T-cell (primary cell): ENCODE results near the gene CEACAM16. TPM values are rescaled to one million over a fixed set of nuclear protein-coding genes. Genes with fewer than 3 reads are reported as not detected.

Experiments
- ATAC-seq, 4 experiments: fragments of 200-7000 bp in 3 of 4; fragments of 150-1000 bp in 1 of 4; cut with Tn5 transposase; replicated peaks in 1 of 4; 1 replicate in 3 of 4; 2 replicates in 1 of 4; pipeline ENCODE4 v1.10.0; 2021; ENCODE audit warnings: moderate library complexity in 3 of 4, mild to moderate bottlenecking in 2 of 4, moderate number of reproducible peaks in 1 of 4
- CTCF ChIA-PET, 2 donors: fragments of 300-600 bp; sonication (Branson Sonifier 250); formaldehyde crosslinking; loops; one replicate each; lab custom pipeline; 2022; ENCODE audit warnings: antibody characterized with exemption in 2 of 2; lab: Charles Lee
- POLR2A ChIA-PET, 2 donors: fragments of 300-600 bp; sonication (Branson Sonifier 250); formaldehyde crosslinking; loops; one replicate each; lab custom pipeline; 2022; ENCODE audit warnings: antibody characterized with exemption in 2 of 2; lab: Charles Lee
- DNase-seq, 35 experiments: peaks; one replicate each; pipeline versions ENCODE4 v3.0.0 to v3.0.0-alpha.2; 2013 to 2023
- H3K27ac ChIP-seq: one replicate; pipeline ENCODE4 v1.5.1; 2013; ENCODE audit warnings: low read length
- H3K27me3 ChIP-seq, 2 experiments: replicated peaks in 1 of 2; 1 replicate in 1 of 2; 2 replicates in 1 of 2; pipeline versions ENCODE4 v1.6.1 to v1.7.0; 2013; ENCODE audit warnings: low read length in 1 of 2, mixed read lengths in 1 of 2; ENCODE audit not compliant: control insufficient read depth in 2 of 2, insufficient read depth in 2 of 2; ENCODE audit errors: extremely low read depth in 1 of 2
- H3K36me3 ChIP-seq, 2 donors: 1 replicate in 1 of 2; 2 replicates in 1 of 2; pipeline versions ENCODE4 v1.6.1 to v1.7.0; 2013; ENCODE audit warnings: low read length in 1 of 2; ENCODE audit not compliant: control insufficient read depth in 2 of 2, insufficient read depth in 1 of 2; ENCODE audit errors: extremely low read depth in 1 of 2
- H3K4me1 ChIP-seq, 2 experiments: 1 replicate in 1 of 2; 2 replicates in 1 of 2; pipeline versions ENCODE4 v1.6.1 to v1.7.0; 2013; ENCODE audit warnings: low read length in 2 of 2, mixed read lengths in 1 of 2; ENCODE audit not compliant: insufficient read depth in 2 of 2, control insufficient read depth in 1 of 2; ENCODE audit errors: extremely low read depth in 1 of 2
- H3K4me3 ChIP-seq, 2 donors: 1 replicate in 1 of 2; 2 replicates in 1 of 2; pipeline versions ENCODE4 v1.5.1 to v1.7.0; 2013; ENCODE audit warnings: mild to moderate bottlenecking in 2 of 2, low read length in 1 of 2, moderate library complexity in 1 of 2; ENCODE audit not compliant: control insufficient read depth in 1 of 2; ENCODE audit errors: extremely low read depth in 1 of 2
- H3K9me3 ChIP-seq: 2 replicates; pipeline ENCODE4 v1.7.0; 2013
- H3K27ac Mint-ChIP-seq, 2 donors: one replicate each; pipeline ENCODE4 v1.8.0; 2020 to 2021; ENCODE audit warnings: mild to moderate bottlenecking in 2 of 2, mixed read lengths in 2 of 2
- H3K27me3 Mint-ChIP-seq, 2 donors: one replicate each; pipeline ENCODE4 v1.8.0; 2021 to 2022; ENCODE audit warnings: mixed read lengths in 2 of 2
- H3K36me3 Mint-ChIP-seq: one replicate; pipeline ENCODE4 v1.8.0; 2021; ENCODE audit warnings: mixed read lengths
- H3K4me1 Mint-ChIP-seq, 3 donors: one replicate each; pipeline ENCODE4 v1.8.0; 2020 to 2022; ENCODE audit warnings: mixed read lengths in 3 of 3, mild to moderate bottlenecking in 1 of 3
- H3K4me3 Mint-ChIP-seq, 3 donors: one replicate each; pipeline ENCODE4 v1.8.0; 2020 to 2022; ENCODE audit warnings: mild to moderate bottlenecking in 3 of 3, mixed read lengths in 3 of 3, moderate library complexity in 3 of 3
- H3K9me3 Mint-ChIP-seq, 3 donors: one replicate each; pipeline ENCODE4 v1.8.0; 2020 to 2022; ENCODE audit warnings: mixed read lengths in 3 of 3
- WGBS: methylation state at CpG from one replicate; pipeline ENCODE4 v1.1.5; 2013; ENCODE audit warnings: missing lambda C conversion rate; ENCODE audit not compliant: insufficient coverage; 5-methylcytosine and 5-hydroxymethylcytosine counted together
- total RNA-seq, 35 experiments: library from RNA in 6 of 35; stranded (reverse) in 6 of 35; fragments of 120-200 nt in 1 of 35; gene quantifications; one replicate each; pipeline versions ENCODE4 v1.2.1 to v1.2.4 and lab custom pipeline; 2013 to 2026

Gene CEACAM16
- total RNA-seq, 5 donors from 2014 or later (not counting 1 experiment from before 2014, with no cell fraction given): not detected

- ChIA-PET CTCF (no interaction called here), POLR2A (no interaction called here)
- no peak overlapping the region for H3K4me3 ChIP-seq
- no peaks in the 10 kb centered on the region for H3K27me3 ChIP-seq
- DNase-seq (no peak), ATAC-seq (no peak)
- peak overlapping the region in 1 of 3 donors; percentile 2 for H3K4me3 Mint-ChIP-seq
- H3K27ac ChIP-seq: no peak overlapping the region
- H3K9me3 ChIP-seq: no peaks in the 10 kb centered on the region
- H3K9me3 Mint-ChIP-seq: no peaks in the 10 kb centered on the region
- peaks cover 9 to 31% of the 10 kb centered on the region in 2 donors for H3K36me3 ChIP-seq
- WGBS: 97% methylated on average over 59 of the region's 68 CpGs
- peaks cover 18 to 62% of the 10 kb centered on the region in 2 experiments for H3K4me1 ChIP-seq
- no peaks in the 10 kb centered on the region for H3K27me3 Mint-ChIP-seq
- H3K36me3 Mint-ChIP-seq: peaks cover 22% of the 10 kb centered on the region
- H3K4me1 Mint-ChIP-seq: peaks cover 43 to 62% (median 57%) of the 10 kb centered on the region in 3 donors
- peak overlapping the region in 1 of 2 donors; percentile 66 for H3K27ac Mint-ChIP-seq
Measured at GRCh38 chr19:44757735-44758505, 59.0 kb downstream of the CEACAM16 start.

DNA sequence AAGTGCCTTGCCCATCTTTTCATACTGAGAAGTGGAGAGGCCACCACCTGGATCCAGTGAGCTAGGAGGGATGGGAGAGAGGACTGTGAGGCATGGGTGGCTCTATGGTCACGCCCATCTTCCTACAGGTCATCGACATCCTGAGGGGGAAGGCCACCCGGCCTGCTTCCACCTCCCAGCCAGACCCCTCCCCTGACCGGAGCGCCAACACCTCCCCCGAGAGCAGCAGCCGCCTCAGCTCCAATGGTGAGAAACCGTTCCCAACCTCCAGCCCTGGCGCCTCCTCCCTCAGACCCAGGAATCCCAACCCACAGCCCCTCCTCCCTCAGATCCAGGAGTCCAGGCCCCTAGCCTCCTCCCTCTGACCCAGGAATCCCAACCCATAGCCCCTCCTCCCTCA lies 59.6 kb downstream of the CEACAM16 start:
- no peak overlapping the region for H3K4me3 ChIP-seq
- H3K27me3 Mint-ChIP-seq: no peaks in the 10 kb centered on the region
- H3K4me1 Mint-ChIP-seq: peaks cover 38 to 60% (median 58%) of the 10 kb centered on the region in 3 donors
- H3K9me3 Mint-ChIP-seq: no peaks in the 10 kb centered on the region
- 100% methylated on average over 7 of the region's 9 CpGs for WGBS
- no peaks in the 10 kb centered on the region for H3K27me3 ChIP-seq
- peak overlapping the region in 1 of 3 donors; percentile 2 for H3K4me3 Mint-ChIP-seq
- peak overlapping the region in 1 of 2 donors; percentile 66 for H3K27ac Mint-ChIP-seq
- H3K36me3 Mint-ChIP-seq: peaks cover 22% of the 10 kb centered on the region
- peaks cover 17 to 59% of the 10 kb centered on the region in 2 experiments for H3K4me1 ChIP-seq
- no peak overlapping the region for H3K27ac ChIP-seq
- POLR2A ChIA-PET: no interaction called here
- DNase-seq (no peak), ATAC-seq (no peak)
- CTCF ChIA-PET: no interaction called here
- H3K9me3 ChIP-seq: no peaks in the 10 kb centered on the region
- H3K36me3 ChIP-seq: peaks cover 9 to 31% of the 10 kb centered on the region in 2 donors

GRCh38 chr19:44759083-44759804 lies 60.3 kb downstream of the CEACAM16 start:
- DNase-seq (no peak), ATAC-seq (no peak)
- WGBS: 91% methylated on average over 3 of the region's 10 CpGs
- Histone ChIP-seq H3K27me3 (no peaks in the 10 kb centered on the region), H3K4me1 (peaks cover 13 to 57% of the 10 kb centered on the region in 2 experiments), H3K27ac (no peak overlapping the region), H3K4me3 (no peak overlapping the region), H3K9me3 (no peaks in the 10 kb centered on the region), H3K36me3 (peaks cover 9 to 31% of the 10 kb centered on the region in 2 donors)
- ChIA-PET POLR2A (no interaction called here), CTCF (no interaction called here)
- Mint-ChIP-seq H3K9me3 (no peaks in the 10 kb centered on the region), H3K27ac (peak overlapping the region; percentile 52 to 76), H3K4me1 (peaks cover 39 to 62% (median 58%) of the 10 kb centered on the region in 3 donors), H3K4me3 (no peak overlapping the region), H3K36me3 (peaks cover 22% of the 10 kb centered on the region), H3K27me3 (no peaks in the 10 kb centered on the region)

Other genes starting within 250 kb of the CEACAM16 start
- 10 to 100 TPM in 3 of 5 donors, 1 to 10 TPM in 2; 7.0 to 20.1 (median 17.8) TPM for gene ZNF180, start 198.6 kb upstream of the CEACAM16 start, total RNA-seq
- gene CEACAM20, start 169.5 kb upstream of the CEACAM16 start, total RNA-seq: not detected
- not detected for gene IGSF23, start 85.6 kb upstream of the CEACAM16 start, total RNA-seq
- gene PVR, start 55.2 kb upstream of the CEACAM16 start, total RNA-seq: 1 to 10 TPM; 1.2 to 3.4 (median 2.8) TPM
- 1 to 10 TPM in 3 of 5 donors, under 1 TPM in 2; 0.57 to 2.7 (median 1.0) TPM for gene CEACAM19, start 27.7 kb upstream of the CEACAM16 start, total RNA-seq
- 100 to 1,000 TPM in 1 of 5 donors, 10 to 100 TPM in 4; 18.7 to 103 (median 19.4) TPM for gene BCL3, start 49.6 kb downstream of the CEACAM16 start, total RNA-seq
- under 1 TPM in 2 of 5 donors, not detected in 3; 0.25 to 0.30 TPM for gene CBLC, start 78.7 kb downstream of the CEACAM16 start, total RNA-seq
- 1 to 10 TPM in 1 of 5 donors, under 1 TPM in 3, not detected in 1; 0.39 to 1.0 (median 0.87) TPM for gene BCAM, start 110.0 kb downstream of the CEACAM16 start, total RNA-seq
- 1 to 10 TPM in 4 of 5 donors, under 1 TPM in 1; 0.30 to 1.8 (median 1.4) TPM for gene NECTIN2, start 147.1 kb downstream of the CEACAM16 start, total RNA-seq
- 10 to 100 TPM; 32.1 to 47.5 (median 41.5) TPM for gene TOMM40, start 192.1 kb downstream of the CEACAM16 start, total RNA-seq
- 1 to 10 TPM; 2.0 to 9.5 (median 6.8) TPM for gene APOE, start 206.6 kb downstream of the CEACAM16 start, total RNA-seq
- gene APOC1, start 215.5 kb downstream of the CEACAM16 start, total RNA-seq: 1 to 10 TPM in 3 of 5 donors, not detected in 2; 2.8 to 8.5 (median 3.9) TPM
- not detected for gene APOC4, start 243.1 kb downstream of the CEACAM16 start, total RNA-seq
- gene APOC2, start 246.9 kb downstream of the CEACAM16 start, total RNA-seq: under 1 TPM in 2 of 5 donors, not detected in 3; 0.66 to 0.96 TPM